HG03457 (cell line): Measurements from ENCODE around the gene PTGFRN.
"Not testable (repeated sequence)": the region's sequence is repeated elsewhere in the genome, so short reads cannot be mapped to it uniquely, and the experiment has no call there.

Experiments
- ATAC-seq: cut with Tn5 transposase; IDR thresholded peaks from one replicate; pipeline ENCODE4 v1.9.1; 2021; ENCODE audit warnings: moderate number of reproducible peaks; ENCODE audit not compliant: unreplicated experiment

Gene PTGFRN

DNA sequence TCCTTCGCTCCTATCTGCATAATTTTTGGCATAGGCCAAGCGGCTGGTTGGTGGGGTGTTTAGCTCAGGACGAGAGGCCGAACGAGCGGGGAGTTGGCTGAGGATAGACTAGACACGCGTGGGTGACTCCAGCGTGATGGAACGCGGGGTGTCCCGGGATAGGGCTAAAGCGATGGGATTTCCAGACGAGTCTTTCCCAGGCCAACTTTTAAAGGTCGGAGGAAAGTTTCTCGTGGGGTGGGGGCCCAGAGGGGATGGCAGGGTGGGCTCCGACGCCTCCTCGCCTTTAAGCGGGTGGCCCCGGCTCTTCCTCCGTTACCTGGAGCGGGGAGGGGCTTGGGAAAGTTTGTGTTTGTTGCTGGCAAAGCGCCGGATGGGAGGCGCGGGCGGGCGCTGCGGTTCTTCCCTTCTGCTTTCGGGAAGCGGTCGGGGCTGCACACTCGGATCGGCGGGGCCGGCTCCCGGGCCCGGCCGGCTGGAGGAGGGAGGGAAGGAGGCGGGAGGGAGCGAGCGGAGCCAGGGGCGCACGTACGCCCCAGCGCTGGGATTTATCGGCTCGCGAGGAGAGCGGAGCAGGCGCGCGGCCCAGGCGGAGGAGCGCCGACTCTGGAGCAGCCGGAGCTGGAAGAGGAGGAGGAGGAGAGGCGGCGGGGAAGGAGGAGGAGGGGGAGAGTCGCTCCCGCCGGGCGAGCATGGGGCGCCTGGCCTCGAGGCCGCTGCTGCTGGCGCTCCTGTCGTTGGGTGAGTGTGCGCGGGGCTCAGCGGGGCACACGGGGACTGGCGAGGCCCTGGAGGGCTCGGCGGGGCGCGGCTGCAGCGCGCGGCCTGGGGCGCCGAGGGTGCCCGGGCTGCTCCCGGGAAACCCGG lies at the start of gene PTGFRN:
Gene PTGFRN (plus strand): TSS at position 405 of the 867 bp plus-strand sequence. CDS start 288 bp downstream, at position 693.
- no peak for ATAC-seq

DNA sequence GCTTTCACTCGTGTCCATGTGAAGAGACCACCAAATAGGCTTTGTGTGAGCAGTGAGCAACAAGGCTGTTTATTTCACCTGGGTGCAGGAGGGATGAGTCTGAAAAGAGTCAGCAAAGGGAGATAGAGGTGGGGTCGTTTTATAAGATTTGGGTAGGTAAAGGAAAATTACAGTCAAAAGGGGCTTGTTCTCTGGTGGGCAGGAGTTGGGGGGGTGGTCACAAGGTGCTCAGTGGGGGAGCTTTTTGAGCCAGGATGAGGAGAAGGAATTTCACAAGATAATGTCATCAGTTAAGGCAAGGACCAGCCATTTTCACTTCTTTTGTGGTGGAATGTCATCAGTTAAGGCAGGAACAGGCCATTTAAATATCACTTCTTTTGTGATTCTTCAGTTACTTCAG lies 49.5 kb upstream of the PTGFRN start:
- not testable (repeated sequence) for ATAC-seq

DNA sequence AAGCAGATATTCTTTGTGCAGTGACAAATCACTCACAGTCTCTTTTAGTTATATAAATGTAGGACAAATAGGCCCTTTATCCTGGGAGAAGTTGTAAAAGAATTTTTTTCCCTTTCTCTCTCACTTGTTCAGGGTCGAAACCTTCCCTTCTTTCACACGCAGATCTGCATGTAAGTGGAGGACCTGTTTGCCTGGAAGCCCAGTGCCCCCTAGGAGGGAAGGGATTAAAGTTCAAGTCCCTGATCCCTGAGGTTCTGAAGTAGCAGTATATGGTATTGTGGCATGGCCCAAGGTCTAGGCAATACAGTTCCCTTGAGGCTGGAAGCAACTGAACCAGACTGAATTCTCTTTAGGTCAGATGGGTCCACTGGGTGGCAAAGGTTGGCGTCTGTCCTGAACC lies 48.6 kb upstream of the PTGFRN start:
- ATAC-seq: no peak

DNA sequence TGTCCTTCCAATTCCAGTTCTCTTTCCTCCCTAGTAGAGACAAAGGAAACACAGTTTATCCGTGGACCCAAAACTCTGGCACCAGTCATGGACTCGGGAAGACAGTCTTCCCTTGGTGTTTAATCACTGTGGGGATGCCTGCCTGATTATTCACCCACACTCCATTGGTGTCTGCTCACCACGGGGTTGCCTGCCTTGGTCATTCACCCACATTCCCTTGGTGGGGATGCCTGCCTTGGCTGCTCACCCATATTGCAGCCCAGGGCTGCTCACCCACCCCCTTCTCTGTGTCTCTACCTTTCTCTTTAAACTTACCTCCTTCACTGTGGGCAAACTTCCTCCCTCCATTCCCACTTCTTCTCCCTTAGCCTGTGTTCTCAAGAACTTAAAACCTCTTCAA lies 46.7 kb upstream of the PTGFRN start:
- not testable (repeated sequence) for ATAC-seq

DNA sequence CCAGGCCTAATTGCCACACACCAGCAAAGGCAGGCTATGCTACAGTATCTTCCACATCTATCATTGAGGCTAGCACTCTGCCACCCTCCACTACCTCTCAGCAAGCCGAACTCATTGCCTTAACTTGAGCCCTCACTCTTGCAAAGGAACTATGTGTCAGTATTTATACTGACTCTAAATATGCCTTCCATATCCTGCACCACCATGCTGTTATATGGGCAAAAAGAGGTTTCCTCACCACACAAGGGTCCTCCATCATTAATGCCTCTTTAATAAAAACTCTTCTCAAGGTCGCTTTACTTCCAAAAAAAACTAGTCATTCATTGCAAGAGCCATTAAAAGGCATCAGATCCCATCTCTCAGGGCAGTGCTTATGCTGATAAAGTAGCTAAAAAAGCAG lies 43.2 kb upstream of the PTGFRN start:
- not testable (repeated sequence) for ATAC-seq

DNA sequence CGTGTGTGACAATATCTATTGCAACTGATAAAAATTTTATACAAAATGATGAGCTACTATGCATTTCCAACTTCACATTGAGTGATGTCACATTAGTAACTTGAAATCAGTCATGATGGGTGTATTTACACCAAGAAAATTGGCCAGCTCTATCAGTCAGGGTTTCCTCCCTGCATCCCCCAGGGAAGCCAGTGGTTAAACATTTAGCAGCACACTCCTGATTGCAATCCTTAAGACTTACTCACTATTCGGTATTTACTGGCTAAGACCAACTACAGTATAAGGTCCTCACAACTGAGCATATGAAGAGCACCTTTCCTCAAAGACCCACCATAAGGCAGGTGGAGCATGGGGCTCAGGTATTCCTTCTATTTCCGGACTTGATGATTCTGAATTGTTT lies 41.3 kb upstream of the PTGFRN start:
- no peak for ATAC-seq

DNA sequence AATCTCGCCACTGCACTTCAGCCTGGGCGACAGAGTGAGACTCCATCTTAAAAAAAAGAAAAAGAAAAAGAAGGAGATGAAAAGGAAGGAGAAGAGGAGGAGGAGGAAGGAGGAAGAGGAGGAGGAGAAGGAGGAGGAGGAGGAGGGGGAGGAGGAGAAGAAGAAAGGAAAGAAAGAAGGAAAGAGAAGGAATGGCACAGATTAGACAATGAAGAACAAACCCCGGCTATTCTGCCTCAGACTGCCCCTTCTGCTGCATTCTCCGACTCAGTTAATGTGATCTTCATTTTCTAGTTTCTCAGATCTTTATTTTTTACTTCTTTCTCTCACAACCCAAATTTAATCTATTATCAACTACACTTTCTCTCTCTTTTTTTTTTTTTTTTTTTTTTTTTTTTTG lies 40.1 kb upstream of the PTGFRN start:
- no peak for ATAC-seq

DNA sequence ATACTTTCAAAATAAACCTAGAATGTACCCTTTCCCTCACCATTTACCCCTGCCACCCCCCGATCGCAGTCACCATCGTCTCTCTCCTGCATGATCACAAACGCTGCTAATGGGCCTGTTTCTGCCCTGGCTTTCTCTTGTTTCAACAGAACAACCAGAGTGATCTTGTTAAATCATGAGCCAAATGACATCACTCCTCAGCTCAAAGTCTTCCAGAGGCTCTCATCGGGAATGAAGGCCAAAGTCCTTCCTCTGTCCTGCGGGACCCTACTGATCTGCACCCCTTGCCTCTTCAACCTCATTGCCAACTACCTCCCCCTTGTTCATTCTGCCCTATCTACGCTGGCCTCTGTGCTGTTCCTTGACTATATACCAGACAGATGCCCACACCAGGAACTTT lies 39.4 kb upstream of the PTGFRN start:
- no peak for ATAC-seq

DNA sequence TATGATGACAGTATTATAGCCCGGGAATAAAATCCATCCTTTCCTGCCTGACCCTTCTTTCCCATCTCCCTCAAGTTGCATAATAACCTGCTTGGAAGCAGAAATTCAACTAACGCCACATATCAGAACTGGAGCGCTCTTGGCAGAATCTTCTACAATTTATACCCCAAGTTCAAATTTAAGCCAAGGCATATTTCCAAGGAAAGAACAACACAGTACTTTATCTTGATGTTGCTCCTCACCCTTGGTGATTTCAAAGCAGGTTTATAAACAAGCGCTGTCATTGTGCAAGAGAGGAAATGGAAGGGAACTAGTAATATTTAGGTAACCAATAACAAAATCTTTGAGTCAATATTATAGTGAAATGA lies 38.0 kb upstream of the PTGFRN start:
- ATAC-seq: no peak

DNA sequence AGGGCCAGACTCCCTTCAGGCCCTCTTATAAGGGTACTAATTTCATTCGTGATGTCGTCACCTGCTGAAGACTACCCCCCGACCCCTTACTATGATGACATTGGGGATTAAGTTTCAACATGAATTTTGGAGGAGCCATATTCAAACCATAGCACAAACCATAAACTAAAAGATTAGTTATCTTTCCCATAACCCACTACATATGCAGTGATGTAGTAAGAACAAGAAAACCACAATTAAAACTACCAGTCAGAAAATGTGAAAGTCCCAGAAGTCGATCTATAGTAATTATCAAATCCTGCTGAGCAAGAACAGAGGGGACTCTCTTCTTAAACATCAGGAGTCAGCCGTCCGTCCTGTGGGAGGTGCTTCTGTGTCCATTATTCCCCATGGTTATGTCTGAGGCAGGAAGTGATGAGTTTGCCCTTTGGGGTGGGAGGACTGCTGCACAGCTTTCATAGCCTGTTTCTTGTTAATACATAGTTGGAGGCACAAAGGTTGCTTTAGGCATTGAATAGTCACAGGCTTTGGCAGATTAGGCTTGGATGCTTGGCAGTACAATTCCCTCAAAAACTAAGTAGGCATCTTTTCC lies 35.9 kb upstream of the PTGFRN start:
- ATAC-seq: no peak

DNA sequence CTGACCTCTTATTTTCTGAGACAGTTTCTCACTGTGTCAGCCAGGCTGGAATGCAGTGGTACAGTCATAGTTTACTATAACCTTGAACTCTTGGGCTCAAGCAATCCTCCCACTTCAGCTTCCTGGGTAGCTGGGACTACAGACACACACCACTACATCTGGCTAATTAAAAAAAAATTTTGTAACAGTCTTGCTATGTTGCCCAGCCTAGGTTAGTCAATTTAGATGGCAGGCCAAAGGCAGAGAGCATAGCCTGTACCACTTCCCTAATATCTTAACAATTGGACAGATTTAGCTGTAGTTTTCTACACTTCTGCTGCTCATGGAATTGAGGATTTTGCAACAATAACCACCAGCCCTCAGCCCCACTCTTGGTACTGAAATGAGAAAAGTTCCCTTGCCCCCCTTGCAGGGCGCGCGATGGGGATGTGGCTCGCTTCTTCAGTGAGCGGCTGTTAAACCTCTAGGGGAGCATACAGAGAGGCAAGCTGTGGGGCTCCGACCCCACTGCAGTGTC lies 34.9 kb upstream of the PTGFRN start:
- ATAC-seq: no peak

DNA sequence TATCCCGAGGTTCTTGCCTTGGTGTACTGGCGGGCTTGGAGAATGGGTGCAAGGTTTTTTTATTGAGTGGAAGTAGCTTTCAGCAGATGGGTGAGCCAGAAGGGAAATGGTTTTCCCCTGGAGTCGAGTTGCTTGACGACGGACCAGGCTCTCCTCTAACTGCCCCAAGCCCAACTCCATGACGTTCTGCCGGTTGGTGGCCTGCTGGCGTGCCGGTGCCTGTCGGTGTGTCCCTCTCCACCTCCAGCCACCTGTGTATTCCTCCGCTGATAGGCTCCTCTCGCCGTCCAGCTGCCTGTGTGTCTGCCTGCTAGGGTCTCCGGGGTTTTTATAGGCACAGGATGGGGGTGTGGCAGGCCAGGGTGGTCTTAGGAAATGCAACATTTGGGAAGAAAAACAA lies 34.3 kb upstream of the PTGFRN start:
- no peak for ATAC-seq

DNA sequence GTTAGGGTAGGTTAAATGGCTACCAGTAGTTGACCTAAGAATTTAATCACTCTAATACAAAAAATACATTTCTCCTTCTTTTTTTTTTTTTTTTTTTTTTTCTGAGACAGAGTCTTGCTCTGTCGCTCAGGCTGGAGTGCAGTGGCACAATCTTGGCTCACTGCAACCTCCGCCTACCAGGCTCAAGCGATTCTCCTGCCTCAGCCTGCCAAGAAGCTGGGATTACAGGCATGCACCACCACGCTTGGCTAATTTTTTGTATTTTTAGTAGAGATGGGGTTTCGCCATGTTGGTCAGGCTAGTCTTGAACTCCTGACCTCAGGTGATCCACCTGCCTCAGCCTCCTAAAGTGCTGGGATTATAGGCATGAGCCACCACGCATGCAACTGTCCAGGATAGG lies 33.8 kb upstream of the PTGFRN start:
- ATAC-seq: not testable (repeated sequence)

DNA sequence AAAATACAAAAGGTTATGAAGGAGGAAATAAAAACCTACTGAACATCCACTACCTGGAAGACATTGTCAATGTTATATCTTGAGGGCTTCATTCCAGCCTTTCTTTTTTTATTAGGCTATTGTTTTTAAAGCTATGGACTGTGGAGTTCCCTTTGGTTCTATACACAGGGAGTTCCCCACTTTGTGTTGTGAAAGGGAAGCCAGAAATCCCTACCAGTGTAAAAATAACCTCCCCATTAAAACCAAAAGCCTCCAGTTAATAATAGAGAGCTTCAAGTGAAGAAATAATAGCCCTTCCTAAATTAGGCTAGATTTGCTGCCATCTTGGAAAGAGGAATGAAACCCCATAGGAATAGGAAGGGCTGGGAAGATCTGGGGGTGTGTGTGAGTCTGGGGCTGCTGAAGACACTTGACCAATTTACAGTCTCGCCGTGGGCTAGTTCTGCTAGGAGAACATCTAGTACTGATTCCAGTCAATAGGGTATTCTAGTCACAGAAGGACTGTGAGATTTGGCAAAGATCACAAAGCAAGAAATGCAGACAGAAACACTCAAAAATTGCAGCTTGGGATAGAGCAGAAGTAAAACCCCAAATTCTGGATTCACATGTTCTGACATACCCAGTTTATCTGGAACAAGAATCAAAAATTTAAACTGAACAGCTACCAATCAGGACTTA lies 32.4 kb upstream of the PTGFRN start:
- ATAC-seq: no peak

DNA sequence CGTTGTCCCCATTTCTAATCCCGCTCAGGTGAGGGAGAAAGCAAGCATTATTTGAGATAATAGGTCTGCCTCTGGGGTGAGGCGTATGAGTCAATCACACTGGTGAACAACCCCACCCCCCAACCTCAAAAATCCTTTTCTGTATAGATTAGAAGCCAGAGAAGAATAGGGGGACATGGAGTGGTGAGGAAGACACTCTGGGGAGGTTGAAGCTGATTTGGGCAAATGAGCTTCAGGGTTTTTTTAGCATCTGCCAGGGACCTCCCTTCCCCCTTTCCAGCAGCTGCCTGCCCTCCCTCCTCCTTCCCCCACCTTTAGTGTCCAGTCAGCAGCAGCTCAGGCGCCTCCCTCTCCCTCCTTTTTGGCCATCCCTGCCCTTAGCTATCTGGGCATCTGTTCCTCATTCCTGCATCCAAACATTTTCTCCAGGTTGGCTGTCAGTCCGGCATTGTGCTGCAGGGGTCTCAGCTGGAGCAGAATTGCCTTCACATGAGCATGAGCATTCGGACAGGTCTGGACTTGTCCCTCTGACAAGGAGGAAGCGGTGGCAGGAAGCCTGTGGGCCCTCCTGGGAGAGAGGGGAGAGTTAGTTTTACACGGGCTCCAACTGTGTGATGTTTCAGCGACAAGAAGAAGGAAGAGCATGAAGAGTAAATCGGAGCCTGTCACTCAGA lies 30.8 kb upstream of the PTGFRN start:
- ATAC-seq: no peak

DNA sequence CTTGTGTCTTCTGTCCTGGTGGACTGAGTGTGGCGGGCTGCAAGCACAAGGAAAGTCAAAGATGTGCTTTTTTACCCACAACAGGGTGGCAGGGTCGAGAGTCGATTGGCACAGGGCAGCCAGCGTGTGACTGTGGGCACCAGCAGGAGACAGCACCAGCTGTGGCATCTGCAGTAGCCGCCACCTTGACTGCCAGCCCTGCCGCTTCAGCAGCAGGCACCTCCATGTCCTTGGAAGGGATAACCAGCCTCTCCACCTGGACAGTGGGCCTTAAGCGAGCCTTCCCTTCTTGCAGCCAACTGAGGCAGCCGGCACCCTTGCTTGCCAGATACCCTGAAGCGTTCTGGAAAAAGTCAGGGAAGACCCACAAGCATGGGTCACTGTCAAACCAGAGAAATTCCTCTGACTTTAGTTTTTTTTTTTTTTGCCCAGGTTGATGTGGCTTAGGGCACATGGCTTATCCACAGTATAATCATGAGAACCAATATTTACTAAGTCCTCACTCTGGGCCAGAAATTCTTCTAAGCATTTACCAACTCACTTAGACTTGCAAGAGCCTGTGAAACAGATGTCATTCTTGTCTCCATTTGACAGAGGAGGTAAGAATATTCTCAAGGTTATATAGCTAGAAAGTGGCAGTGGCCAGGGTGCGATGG lies 30.1 kb upstream of the PTGFRN start:
- ATAC-seq: no peak

DNA sequence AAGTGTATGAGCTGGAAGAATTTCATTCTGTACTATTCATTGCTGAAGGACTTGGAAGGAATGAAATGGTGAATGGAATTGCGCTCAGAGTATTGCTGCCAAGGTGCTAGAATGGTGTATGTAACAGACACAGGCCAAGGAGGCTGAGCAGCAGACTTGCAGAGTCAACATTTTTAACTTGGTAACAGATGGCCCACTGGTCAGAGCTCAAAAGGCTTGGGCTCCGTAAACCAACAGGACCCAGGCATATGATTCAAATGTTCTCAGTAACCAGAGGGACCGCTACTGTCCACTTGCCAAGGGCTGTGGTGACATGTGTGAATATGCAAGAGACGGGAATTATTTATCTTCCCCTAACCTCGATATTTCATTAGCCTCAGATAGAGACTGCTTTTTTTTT lies 28.8 kb upstream of the PTGFRN start:
- ATAC-seq: no peak

DNA sequence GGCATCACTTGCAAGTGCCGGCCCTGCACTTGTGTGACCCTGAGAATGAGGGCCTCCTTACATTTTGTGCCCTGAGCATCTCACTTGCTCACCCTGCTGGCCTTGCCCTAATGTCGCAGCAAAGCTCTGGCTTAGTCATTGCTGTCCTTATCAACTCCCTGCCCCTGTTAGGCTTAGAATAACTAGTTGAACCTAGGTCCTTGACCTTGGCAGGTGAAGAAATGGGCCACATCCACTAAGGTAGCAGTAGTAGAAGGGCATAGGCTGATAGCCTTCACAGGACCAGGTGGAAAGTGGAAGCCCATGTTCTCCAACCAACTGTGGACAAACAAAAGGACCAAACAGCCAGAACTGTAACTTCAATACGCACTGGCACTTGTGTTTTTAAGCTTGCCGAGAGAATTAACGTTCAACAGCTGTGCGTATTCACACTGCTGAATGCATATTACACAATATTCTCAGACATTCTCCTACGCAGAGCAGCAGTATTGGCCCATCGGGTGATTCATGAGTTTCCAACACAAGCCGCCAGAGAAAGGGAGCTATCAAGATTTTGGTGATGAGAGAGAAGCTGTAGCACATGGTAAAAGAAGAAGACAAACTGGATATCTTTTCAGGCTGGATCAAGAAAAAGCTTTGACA lies 27.7 kb upstream of the PTGFRN start:
- no peak for ATAC-seq

DNA sequence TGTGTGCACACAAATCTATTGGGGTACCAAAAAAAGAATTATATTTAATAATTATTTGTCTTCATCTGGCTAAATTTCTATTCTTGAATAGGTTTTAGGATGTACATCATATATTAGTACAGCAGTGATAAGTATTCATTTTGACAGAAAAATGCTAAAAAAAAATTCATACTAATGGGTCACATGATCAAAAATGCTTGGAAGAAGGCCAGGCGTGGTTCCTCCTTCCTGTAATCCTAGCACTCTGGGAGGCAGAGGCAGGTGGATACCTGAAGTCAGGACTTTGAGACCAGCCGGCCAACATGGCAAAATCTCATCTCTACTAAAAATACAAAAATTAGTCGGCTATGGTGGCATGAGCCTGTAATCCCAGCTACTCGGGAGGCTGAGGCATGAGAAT lies 26.9 kb upstream of the PTGFRN start:
- ATAC-seq: no peak

DNA sequence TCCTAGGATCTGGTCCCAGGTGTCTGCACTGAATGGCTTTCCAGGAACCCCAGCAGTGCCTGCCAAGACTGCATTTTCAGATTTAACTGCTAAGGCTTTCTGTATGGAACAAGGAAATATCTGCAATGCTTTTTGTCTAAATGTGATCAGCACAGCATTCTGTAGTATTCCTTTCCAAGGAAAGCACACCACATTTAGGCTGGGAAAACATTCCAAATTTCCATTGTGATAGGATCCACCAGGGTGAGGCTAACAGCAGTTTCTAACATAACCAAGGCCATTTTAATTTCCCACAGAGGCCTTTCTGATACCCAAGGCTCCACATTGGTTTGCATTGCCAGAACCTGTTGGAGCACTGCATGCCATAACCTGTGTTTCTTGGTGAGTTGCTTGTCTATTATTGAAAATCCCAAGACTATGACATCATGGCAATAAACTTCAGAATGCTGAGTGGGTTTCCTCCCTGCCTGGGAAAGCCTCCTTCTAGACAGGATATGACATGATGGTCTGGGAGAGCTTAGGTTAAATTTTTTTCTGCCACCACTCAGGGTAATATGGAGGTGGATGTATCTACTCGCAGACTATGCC lies 23.3 kb upstream of the PTGFRN start:
- ATAC-seq: no peak
